ENCODE results near the gene RAB3GAP2. TPM values are rescaled to one million over a fixed set of nuclear protein-coding genes. Genes with fewer than 3 reads are reported as not detected.

RAB3GAP2 gene
- total and polyA plus RNA-seq, 2 of the 13 experiments (the other 11 are each of a cell fraction or from before 2014, with no cell fraction given) = 22.6 to 25.0 TPM

DNA sequence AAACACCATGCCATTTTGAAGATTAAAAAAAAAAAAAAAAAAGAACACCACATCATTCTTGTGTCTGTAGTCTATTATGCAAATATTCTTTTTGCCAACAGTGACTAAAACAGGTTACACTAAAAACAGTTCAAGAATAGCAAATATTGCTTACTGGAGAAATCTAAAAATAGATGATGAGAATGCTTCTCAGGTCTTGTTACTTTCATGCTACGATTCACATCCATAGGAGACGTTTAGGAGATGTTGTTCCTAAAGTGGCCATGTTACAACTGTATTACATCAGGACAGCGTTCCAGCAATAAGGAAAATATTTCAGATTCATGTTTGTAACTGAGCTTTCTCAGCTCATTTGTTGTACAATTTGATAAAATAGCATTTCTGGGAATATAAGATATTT is 32.3 kb downstream of the RAB3GAP2 start:
- Histone ChIP-seq H3K36me3 (replicated peaks in 1 of 2; ENCODE audit: control insufficient read depth in 1 of 2, insufficient read depth in 2 of 2, low read length in 2 of 2) (no peaks in the 10 kb centered on the region), H3K4me1 (ENCODE audit: insufficient read depth, low read length) (no peaks in the 10 kb centered on the region), H2AFZ (ENCODE audit: low read length) (no peak overlapping the region), H3K79me2 (ENCODE audit: insufficient read depth, low read length) (peaks cover 23% of the 10 kb centered on the region), H4K20me1 (ENCODE audit: insufficient read depth, low read length) (0 out of 2 replicates have a peak, but pooled peaks cover 3% of the 10 kb centered on the region), H3K4me2 (ENCODE audit: low read depth, low read length) (no peak overlapping the region), H3K9ac (ENCODE audit: insufficient read depth, low read depth, low read length) (no peak overlapping the region), H3K9me3 (ENCODE audit: low read length) (no peaks in the 10 kb centered on the region), H3K27ac (ENCODE audit: extremely low read length, insufficient read depth, low read length) (no peak overlapping the region), H3K27me3 (ENCODE audit: control insufficient read depth in 1 of 2, insufficient read depth in 2 of 2, low read length in 2 of 2) (no peaks in the 10 kb centered on the region), H3K4me3 (replicated peaks in 1 of 3; ENCODE audit: insufficient read depth in 1 of 3, low read depth in 2 of 3, low read length in 3 of 3) (no peak overlapping the region)
- BruUV-seq (replicated peaks) = no TSS peak
- CTCF ChIA-PET (ENCODE audit: low intra/inter-chr PET ratio, low total read pairs) = no interaction called here
- intact Hi-C loops (cut with micrococcal nuclease; ENCODE audit: unreplicated experiment) = no loop called here
- TF ChIP-seq ZNF777 (CRISPR knock-in tag; IDR thresholded peaks at IDR 0.05) (no peak), ZNF576 (CRISPR knock-in tag; IDR thresholded peaks at IDR 0.05) (no peak), ZNF280B (CRISPR knock-in tag; IDR thresholded peaks at IDR 0.05; ENCODE audit: borderline replicate concordance) (no peak), ZNF484 (CRISPR knock-in tag; IDR thresholded peaks at IDR 0.05; ENCODE audit: borderline replicate concordance, low read depth) (no peak), AGO2 (optimal IDR thresholded peaks at IDR 0.05; ENCODE audit: low read depth, low read length) (no peak), ZNF800 (CRISPR knock-in tag; IDR thresholded peaks at IDR 0.05) (no peak), ZNF431 (CRISPR knock-in tag; IDR thresholded peaks at IDR 0.05; ENCODE audit: borderline replicate concordance, low read depth) (no peak)
- TF ChIP-seq, protein P1, sequence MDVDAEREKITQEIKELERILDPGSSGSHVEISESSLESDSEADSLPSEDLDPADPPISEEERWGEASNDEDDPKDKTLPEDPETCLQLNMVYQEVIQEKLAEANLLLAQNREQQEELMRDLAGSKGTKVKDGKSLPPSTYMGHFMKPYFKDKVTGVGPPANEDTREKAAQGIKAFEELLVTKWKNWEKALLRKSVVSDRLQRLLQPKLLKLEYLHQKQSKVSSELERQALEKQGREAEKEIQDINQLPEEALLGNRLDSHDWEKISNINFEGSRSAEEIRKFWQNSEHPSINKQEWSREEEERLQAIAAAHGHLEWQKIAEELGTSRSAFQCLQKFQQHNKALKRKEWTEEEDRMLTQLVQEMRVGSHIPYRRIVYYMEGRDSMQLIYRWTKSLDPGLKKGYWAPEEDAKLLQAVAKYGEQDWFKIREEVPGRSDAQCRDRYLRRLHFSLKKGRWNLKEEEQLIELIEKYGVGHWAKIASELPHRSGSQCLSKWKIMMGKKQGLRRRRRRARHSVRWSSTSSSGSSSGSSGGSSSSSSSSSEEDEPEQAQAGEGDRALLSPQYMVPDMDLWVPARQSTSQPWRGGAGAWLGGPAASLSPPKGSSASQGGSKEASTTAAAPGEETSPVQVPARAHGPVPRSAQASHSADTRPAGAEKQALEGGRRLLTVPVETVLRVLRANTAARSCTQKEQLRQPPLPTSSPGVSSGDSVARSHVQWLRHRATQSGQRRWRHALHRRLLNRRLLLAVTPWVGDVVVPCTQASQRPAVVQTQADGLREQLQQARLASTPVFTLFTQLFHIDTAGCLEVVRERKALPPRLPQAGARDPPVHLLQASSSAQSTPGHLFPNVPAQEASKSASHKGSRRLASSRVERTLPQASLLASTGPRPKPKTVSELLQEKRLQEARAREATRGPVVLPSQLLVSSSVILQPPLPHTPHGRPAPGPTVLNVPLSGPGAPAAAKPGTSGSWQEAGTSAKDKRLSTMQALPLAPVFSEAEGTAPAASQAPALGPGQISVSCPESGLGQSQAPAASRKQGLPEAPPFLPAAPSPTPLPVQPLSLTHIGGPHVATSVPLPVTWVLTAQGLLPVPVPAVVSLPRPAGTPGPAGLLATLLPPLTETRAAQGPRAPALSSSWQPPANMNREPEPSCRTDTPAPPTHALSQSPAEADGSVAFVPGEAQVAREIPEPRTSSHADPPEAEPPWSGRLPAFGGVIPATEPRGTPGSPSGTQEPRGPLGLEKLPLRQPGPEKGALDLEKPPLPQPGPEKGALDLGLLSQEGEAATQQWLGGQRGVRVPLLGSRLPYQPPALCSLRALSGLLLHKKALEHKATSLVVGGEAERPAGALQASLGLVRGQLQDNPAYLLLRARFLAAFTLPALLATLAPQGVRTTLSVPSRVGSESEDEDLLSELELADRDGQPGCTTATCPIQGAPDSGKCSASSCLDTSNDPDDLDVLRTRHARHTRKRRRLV (CRISPR knock-in tag; IDR thresholded peaks at IDR 0.05) = no peak
- TF ChIP-seq, protein P2, sequence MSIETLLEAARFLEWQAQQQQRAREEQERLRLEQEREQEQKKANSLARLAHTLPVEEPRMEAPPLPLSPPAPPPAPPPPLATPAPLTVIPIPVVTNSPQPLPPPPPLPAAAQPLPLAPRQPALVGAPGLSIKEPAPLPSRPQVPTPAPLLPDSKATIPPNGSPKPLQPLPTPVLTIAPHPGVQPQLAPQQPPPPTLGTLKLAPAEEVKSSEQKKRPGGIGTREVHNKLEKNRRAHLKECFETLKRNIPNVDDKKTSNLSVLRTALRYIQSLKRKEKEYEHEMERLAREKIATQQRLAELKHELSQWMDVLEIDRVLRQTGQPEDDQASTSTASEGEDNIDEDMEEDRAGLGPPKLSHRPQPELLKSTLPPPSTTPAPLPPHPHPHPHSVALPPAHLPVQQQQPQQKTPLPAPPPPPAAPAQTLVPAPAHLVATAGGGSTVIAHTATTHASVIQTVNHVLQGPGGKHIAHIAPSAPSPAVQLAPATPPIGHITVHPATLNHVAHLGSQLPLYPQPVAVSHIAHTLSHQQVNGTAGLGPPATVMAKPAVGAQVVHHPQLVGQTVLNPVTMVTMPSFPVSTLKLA (IDR thresholded peaks at IDR 0.05) = no peak
- WGBS (ENCODE audit: low lambda C conversion rate) = 99% methylated on average over 3 of the region's 3 CpGs
- POLR2A ChIA-PET = no interaction called here
- FAIRE-seq (no peak), DNase-seq (ENCODE audit: low spot score) (no peak), ATAC-seq (no peak)
- in situ Hi-C loops (cut with HindIII; ENCODE audit: extremely low pct_ligation_motif_present, low pct_unique_long_range_greater_than_20kb) = no loop called here
